H9 (cell line): Measurements from ENCODE around the gene TERF2IP. TPM values are rescaled to one million over a fixed set of nuclear protein-coding genes. Genes with fewer than 3 reads are reported as not detected.

Experiments
- DNase-seq: peaks from one replicate; pipeline ENCODE4 v3.0.0-alpha.2; 2017
- H2AFZ ChIP-seq: one replicate; pipeline ENCODE4 v1.6.1; 2013; ENCODE audit warnings: mild to moderate bottlenecking, low read length, control low read depth, moderate library complexity
- H2AK5ac ChIP-seq: 2 replicates; pipeline ENCODE4 v1.6.1; 2013; ENCODE audit warnings: low read length, control low read depth, mixed read lengths; ENCODE audit not compliant: insufficient read length
- H2BK120ac ChIP-seq: one replicate; pipeline ENCODE4 v1.6.1; 2013; ENCODE audit warnings: low read depth, mild to moderate bottlenecking, low read length, control low read depth, inconsistent platforms; ENCODE audit not compliant: poor library complexity, severe bottlenecking
- H2BK12ac ChIP-seq: 2 replicates; pipeline ENCODE4 v1.6.1; 2013; ENCODE audit warnings: low read length, control low read depth, mixed read lengths, low read depth; ENCODE audit not compliant: insufficient read length
- H2BK15ac ChIP-seq: 2 replicates; pipeline ENCODE4 v1.6.1; 2013; ENCODE audit warnings: low read depth, low read length, control low read depth
- H2BK20ac ChIP-seq: one replicate; pipeline ENCODE4 v1.6.1; 2013; ENCODE audit warnings: low read depth, mild to moderate bottlenecking, low read length, control low read depth, inconsistent platforms; ENCODE audit not compliant: poor library complexity, severe bottlenecking
- H2BK5ac ChIP-seq: 2 replicates; pipeline ENCODE4 v1.6.1; 2013; ENCODE audit warnings: low read length, control low read depth, mixed read lengths; ENCODE audit not compliant: insufficient read length
- H3K14ac ChIP-seq: 2 replicates; pipeline ENCODE4 v1.6.1; 2013; ENCODE audit warnings: low read length, control low read depth; ENCODE audit not compliant: insufficient read depth
- H3K18ac ChIP-seq: 2 replicates; pipeline ENCODE4 v1.6.1; 2013; ENCODE audit warnings: low read depth, mild to moderate bottlenecking, mixed read lengths, low read length, control low read depth; ENCODE audit not compliant: insufficient read length
- H3K23ac ChIP-seq: 2 replicates; pipeline ENCODE4 v1.6.1; 2013; ENCODE audit warnings: low read length, control low read depth, mixed read lengths, low read depth; ENCODE audit not compliant: insufficient read length
- H3K23me2 ChIP-seq: 2 replicates; pipeline ENCODE4 v1.6.1; 2013; ENCODE audit warnings: low read depth, mild to moderate bottlenecking, mixed read lengths, low read length, control low read depth; ENCODE audit not compliant: insufficient read length, poor library complexity, severe bottlenecking
- H3K27ac ChIP-seq: 2 replicates; pipeline ENCODE4 v1.5.1; 2013; ENCODE audit warnings: low read length, control low read depth, mixed read lengths, low read depth; ENCODE audit not compliant: insufficient read length
- H3K27me3 ChIP-seq: 2 replicates; pipeline ENCODE4 v1.6.1; 2013; ENCODE audit warnings: low read length, control low read depth, inconsistent platforms; ENCODE audit not compliant: insufficient read depth
- H3K4ac ChIP-seq: 2 replicates; pipeline ENCODE4 v1.6.1; 2013; ENCODE audit warnings: low read depth, mild to moderate bottlenecking, control low read depth, inconsistent platforms, low read length, moderate library complexity
- H3K4me1 ChIP-seq: 2 replicates; pipeline ENCODE4 v1.6.1; 2013; ENCODE audit warnings: low read length, control low read depth, inconsistent platforms; ENCODE audit not compliant: insufficient read depth
- H3K4me2 ChIP-seq: 2 replicates; pipeline ENCODE4 v1.6.1; 2013; ENCODE audit warnings: low read length, control low read depth, mixed read lengths; ENCODE audit not compliant: insufficient read length, insufficient read depth
- H3K56ac ChIP-seq: 2 replicates; pipeline ENCODE4 v1.6.1; 2013; ENCODE audit warnings: low read depth, mild to moderate bottlenecking, mixed read lengths, low read length, control low read depth; ENCODE audit not compliant: insufficient read length
- H3K79me1 ChIP-seq: 2 replicates; pipeline ENCODE4 v1.6.1; 2013; ENCODE audit warnings: low read depth, mild to moderate bottlenecking, moderate library complexity, low read length, control low read depth, inconsistent platforms; ENCODE audit not compliant: insufficient read depth, poor library complexity, severe bottlenecking
- H3K79me2 ChIP-seq: 2 replicates; pipeline ENCODE4 v1.6.1; 2013; ENCODE audit warnings: low read length, control low read depth, inconsistent platforms; ENCODE audit not compliant: insufficient read depth
- H3K9ac ChIP-seq: 2 replicates; pipeline ENCODE4 v1.6.1; 2013; ENCODE audit warnings: low read length, control low read depth, mixed read lengths; ENCODE audit not compliant: insufficient read length; ENCODE audit errors: extremely low read depth
- H3K9me3 ChIP-seq: one replicate; pipeline ENCODE4 v1.6.1; 2013; ENCODE audit warnings: low read depth, low read length, inconsistent platforms; ENCODE audit not compliant: control insufficient read depth
- H3T11ph ChIP-seq: one replicate; pipeline ENCODE4 v1.6.1; 2013; ENCODE audit warnings: mild to moderate bottlenecking, low read length, control low read depth, inconsistent platforms
- H4K20me1 ChIP-seq: one replicate; pipeline ENCODE4 v1.6.1; 2013; ENCODE audit not compliant: control insufficient read depth, insufficient read length, insufficient read depth
- H4K5ac ChIP-seq: 2 replicates; pipeline ENCODE4 v1.6.1; 2013; ENCODE audit warnings: low read depth, mild to moderate bottlenecking, mixed read lengths, low read length, control low read depth; ENCODE audit not compliant: insufficient read length
- H4K8ac ChIP-seq: replicated peaks from 2 replicates; pipeline ENCODE4 v1.6.1; 2013; ENCODE audit warnings: low read length, control low read depth, mixed read lengths, low read depth; ENCODE audit not compliant: insufficient read length
- H4K91ac ChIP-seq: 2 replicates; pipeline ENCODE4 v1.6.1; 2013; ENCODE audit warnings: low read depth, mild to moderate bottlenecking, moderate library complexity, mixed read lengths, low read length, control low read depth; ENCODE audit not compliant: insufficient read length
- H3K27ac Mint-ChIP-seq, 3 experiments: 2 replicates in 2 of 3; 3 replicates in 1 of 3; pipeline ENCODE4 v1.8.0; 2020 to 2021; ENCODE audit warnings: mixed read lengths in 3 of 3, mild to moderate bottlenecking in 1 of 3, moderate library complexity in 1 of 3
- H3K27me3 Mint-ChIP-seq: 2 replicates; pipeline ENCODE4 v1.8.0; 2021; ENCODE audit warnings: low read depth, mild to moderate bottlenecking, moderate library complexity, mixed read lengths
- H3K36me3 Mint-ChIP-seq, 3 experiments: 2 replicates in 2 of 3; 3 replicates in 1 of 3; pipeline ENCODE4 v1.8.0; 2020 to 2021; ENCODE audit warnings: low read depth in 3 of 3, mixed read lengths in 3 of 3; ENCODE audit not compliant: insufficient read depth in 1 of 3
- H3K4me1 Mint-ChIP-seq, 2 experiments: 2 replicates each; pipeline ENCODE4 v1.8.0; 2020; ENCODE audit warnings: mixed read lengths in 2 of 2
- H3K4me3 Mint-ChIP-seq, 2 experiments: 2 replicates in 1 of 2; 3 replicates in 1 of 2; pipeline ENCODE4 v1.8.0; 2020 to 2021; ENCODE audit warnings: mild to moderate bottlenecking in 2 of 2, mixed read lengths in 2 of 2, moderate library complexity in 1 of 2
- H3K9me3 Mint-ChIP-seq, 2 experiments: 2 replicates in 1 of 2; 3 replicates in 1 of 2; pipeline ENCODE4 v1.8.0; 2020; ENCODE audit warnings: mild to moderate bottlenecking in 2 of 2, mixed read lengths in 2 of 2, moderate library complexity in 1 of 2
- CTCF ChIP-seq: fragments of 200-600 bp; sonication (generic); conservative IDR thresholded peaks from 3 replicates; pipeline ENCODE4 v1.8.0; 2021; ENCODE audit warnings: antibody characterized with exemption, mild to moderate bottlenecking
- WGBS: extraction: QIAGEN DNeasy Blood & Tissue Kit; methylation state at CpG from one replicate; pipeline ENCODE4 v1.1.7; 2013; ENCODE audit warnings: missing lambda C conversion rate, low lambda C conversion rate, mixed read lengths; ENCODE audit not compliant: insufficient read length; ENCODE audit errors: extremely low coverage; 5-methylcytosine and 5-hydroxymethylcytosine counted together
- total RNA-seq: library from RNA; stranded (reverse); gene quantifications from 2 replicates; pipeline ENCODE4 v1.2.1, GENCODE V29; 2021

The TERF2IP gene
- total RNA-seq, 1 experiment from 2014 or later = 15.6 TPM

DNA sequence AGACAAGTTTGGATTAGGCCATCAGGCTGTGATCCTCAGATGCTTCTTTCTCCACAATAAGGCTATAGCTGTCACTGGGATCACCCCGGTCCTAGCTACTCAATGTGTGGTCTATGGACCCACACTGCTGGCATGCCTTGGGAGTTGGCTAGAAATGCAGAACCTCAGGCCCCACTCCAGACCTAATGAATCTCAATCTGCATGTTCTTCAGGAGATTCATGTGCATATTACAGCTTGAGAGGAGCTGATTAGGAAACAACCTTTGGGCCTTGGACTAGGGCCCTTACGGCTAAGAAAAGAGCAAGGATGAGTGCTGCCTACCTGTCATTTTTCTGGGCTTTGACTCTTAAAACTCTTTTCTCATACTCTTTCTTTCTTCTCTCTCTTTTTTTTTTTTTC is 32.0 kb upstream of the TERF2IP start:
- no peak overlapping the region for H3K18ac ChIP-seq
- H3K79me1 ChIP-seq = no peaks in the 10 kb centered on the region
- DNase-seq = no peak
- Mint-ChIP-seq H3K9me3 (no peaks in the 10 kb centered on the region), H3K36me3 (peaks cover 37 to 76% (median 73%) of the 10 kb centered on the region in 3 experiments; a peak in 6 of 7 replicates), H3K27me3 (no peaks in the 10 kb centered on the region), H3K27ac (no peak overlapping the region), H3K4me1 (peaks cover 0 to 1% of the 10 kb centered on the region in 2 experiments; a peak in 2 of 4 replicates), H3K4me3 (no peak overlapping the region)
- no peak overlapping the region for H4K5ac ChIP-seq
- H3K27ac ChIP-seq = no peak overlapping the region
- no peak overlapping the region for H2BK12ac ChIP-seq
- no CpG with 5 or more reads among the region's 2 CpGs for WGBS
- H3K23ac ChIP-seq = no peak overlapping the region
- H3K4me1 ChIP-seq = no peaks in the 10 kb centered on the region
- no peak overlapping the region for H2BK5ac ChIP-seq
- no peaks in the 10 kb centered on the region for H3K79me2 ChIP-seq
- H2AFZ ChIP-seq = no peak overlapping the region
- no peak overlapping the region for H3K4ac ChIP-seq
- no peak overlapping the region for H3K14ac ChIP-seq
- no peak overlapping the region for H3K56ac ChIP-seq
- no peaks in the 10 kb centered on the region for H4K20me1 ChIP-seq
- TF ChIP-seq CTCF = no peak
- no peak overlapping the region for H3K9ac ChIP-seq
- H3T11ph ChIP-seq = no peak overlapping the region
- no peak overlapping the region for H3K4me2 ChIP-seq
- no peaks in the 10 kb centered on the region for H3K27me3 ChIP-seq
- H4K8ac ChIP-seq = no peak overlapping the region
- H4K91ac ChIP-seq = no peak overlapping the region
- H3K9me3 ChIP-seq = no peaks in the 10 kb centered on the region
- H2AK5ac ChIP-seq = no peak overlapping the region
- H2BK120ac ChIP-seq = no peak overlapping the region
- H2BK15ac ChIP-seq = no peak overlapping the region
- H2BK20ac ChIP-seq = no peak overlapping the region
- H3K23me2 ChIP-seq = no peaks in the 10 kb centered on the region
